ENCODE measurements around the gene SERPINB3.
"Not testable (repeated sequence)": the region's sequence is repeated elsewhere in the genome, so short reads cannot be mapped to it uniquely, and the experiment has no call there.

The SERPINB3 gene

DNA sequence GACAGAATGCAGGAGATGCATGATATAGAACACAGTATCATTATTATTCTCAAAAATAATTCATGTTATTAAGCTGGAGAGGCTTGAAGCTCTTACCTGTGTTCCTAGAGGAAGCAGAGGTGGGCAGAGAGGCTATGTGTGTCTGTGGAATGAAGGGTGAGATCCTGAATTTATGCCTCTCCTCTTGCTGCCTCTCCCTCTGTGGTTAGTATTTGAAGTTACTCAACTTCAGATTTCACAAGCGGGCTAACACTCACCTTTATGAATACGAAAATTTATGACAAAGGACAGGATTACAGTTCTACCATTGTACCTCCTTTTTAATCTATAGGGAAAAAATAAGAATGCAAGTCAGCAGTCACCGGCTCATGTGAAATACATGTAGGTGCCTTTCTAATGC lies at the start of gene SERPINB3:
Gene SERPINB3 (minus strand): TSS at position 144 of the 400 bp plus-strand sequence. CDS start 677 bp downstream, outside the sequence.
- not testable (repeated sequence) for DNase-seq (ENCODE audit: low read depth in 2 of 2)

DNA sequence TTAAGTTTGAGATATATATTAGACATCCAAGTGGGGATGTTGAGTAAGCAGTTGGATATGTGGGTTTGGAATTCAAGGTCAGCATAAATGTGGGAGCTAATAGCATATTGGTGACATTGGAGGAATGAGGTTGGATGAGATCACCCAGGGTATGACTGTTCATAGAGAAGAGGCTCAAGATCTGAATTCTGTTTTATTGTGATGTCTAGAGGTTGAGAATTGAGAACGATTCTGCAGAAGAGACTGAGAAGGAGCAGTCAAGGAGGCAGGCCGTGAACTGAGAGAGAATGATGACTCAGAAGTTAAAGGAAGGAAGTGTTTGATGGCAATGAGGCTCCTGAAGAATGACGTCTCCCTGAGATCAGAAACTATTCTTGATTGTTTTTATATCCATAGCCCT lies 47.0 kb upstream of the SERPINB3 start:
- no peak for DNase-seq (ENCODE audit: low read depth in 2 of 2)

GRCh38 chr18:63707816-63708215 lies 46.1 kb upstream of the SERPINB3 start:
- no peak for DNase-seq (ENCODE audit: low read depth in 2 of 2)

GRCh38 chr18:63705401-63705800 lies 43.7 kb upstream of the SERPINB3 start:
- DNase-seq (ENCODE audit: low read depth in 2 of 2) = no peak

DNA sequence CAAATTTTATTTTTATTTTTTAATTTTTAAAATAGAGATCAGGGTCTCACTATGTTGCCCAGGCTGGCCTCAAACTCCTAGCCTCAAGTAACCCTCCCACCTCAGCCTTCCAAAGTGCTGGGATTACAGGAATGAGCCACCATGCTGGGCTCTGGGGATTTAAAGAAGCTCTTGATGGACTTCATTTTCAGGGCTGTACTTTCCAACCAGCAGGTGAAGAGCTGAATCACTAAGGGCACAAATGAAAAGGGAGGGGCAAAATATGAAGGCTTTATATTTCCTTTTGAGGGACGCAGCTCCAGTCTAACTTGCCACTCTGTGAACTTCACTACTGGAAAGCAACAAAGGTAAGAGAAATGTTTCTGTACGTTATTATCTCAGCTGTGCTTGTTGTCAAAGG lies 41.0 kb upstream of the SERPINB3 start, which contains the start of gene SERPINB11:
Gene SERPINB11 (plus strand): TSS at position 301 of the 400 bp plus-strand sequence. CDS start 7,234 bp downstream, outside the sequence.
- DNase-seq (ENCODE audit: low read depth in 2 of 2) = no peak

DNA sequence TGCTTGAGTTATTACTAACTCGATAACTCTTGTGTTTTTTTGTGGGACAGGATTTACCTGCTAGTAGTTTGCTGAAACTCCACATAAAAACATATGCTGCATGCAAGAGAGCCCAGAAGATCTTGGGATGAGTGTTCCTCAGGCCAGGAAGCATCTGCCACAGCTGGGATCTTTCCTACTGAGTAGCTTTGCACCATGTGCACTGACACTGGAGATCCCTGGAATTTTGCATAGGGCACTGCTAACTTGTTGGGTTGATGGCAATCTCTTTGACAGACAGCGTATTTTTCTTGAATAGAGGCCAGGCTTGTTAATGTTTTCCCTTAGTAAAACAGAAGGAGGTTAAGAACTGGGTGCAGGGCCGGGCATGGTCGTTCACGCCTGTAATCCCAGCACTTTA lies 40.3 kb upstream of the SERPINB3 start:
- DNase-seq (ENCODE audit: low read depth in 2 of 2) = no peak

DNA sequence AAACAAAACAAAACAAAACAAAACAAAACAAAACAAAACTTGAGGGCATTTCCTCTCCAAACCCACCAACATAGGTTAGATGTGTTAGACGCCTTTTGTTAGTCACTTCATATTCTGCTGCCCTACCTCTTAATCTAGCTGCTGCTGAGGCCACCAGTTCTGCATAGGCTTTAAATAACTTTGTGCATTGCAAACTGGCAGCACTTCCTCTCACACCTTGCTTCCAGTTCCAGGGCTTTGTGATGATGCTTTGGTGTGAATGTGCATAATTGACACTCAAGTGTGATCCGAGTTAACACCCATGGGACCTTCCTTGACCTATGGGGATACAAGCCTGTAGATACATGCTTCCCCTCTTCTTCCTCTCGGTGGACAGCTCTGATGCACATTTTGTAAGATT lies 38.8 kb upstream of the SERPINB3 start:
- no peak for DNase-seq (ENCODE audit: low read depth in 2 of 2)

DNA sequence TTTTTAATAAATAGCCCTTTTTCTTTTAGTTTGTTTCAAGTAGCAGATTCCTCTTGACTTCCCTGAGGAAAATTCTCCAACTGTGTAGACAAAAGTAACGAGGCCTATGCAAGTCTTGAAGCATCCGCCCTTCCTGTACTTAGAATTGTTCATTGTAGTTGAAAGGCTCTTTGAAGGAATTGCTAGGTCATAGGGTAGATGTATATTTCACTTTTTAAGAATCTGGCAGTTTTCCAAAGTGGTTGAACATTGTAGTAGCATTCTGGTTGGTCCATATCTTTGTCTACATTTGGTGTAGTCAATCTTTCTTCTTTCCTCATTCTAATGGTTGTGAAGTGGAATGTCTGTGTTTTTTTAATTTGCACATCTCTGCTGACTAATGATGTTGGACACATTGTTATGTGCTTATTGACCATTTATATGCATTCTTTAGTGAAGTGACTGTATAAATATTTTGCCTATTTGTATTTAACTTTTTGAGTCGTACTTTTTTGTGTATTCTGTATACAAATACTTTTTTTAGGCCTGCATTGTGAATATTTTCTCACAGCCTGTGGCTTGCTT lies 35.5 kb upstream of the SERPINB3 start:
- DNase-seq (ENCODE audit: low read depth in 2 of 2) = no peak

DNA sequence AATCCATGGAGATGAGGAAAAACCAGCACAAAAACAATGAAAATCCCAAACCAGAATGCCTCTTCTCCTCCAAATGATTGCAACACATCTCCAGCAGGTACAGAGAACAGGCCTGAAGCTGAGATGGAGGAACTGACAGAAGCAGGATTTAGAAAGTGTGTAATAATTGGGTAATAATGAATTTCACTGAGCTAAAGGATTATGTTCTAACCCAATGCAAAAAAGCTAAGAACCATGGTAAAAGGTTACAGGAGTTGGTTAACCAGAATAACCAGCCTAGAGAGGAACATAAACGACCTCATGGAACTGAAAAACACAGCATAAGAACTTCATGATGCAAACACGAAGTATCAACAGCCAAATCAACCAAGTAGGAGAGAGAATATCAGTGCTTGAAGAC lies 27.4 kb upstream of the SERPINB3 start:
- no peak for DNase-seq (ENCODE audit: low read depth in 2 of 2)

DNA sequence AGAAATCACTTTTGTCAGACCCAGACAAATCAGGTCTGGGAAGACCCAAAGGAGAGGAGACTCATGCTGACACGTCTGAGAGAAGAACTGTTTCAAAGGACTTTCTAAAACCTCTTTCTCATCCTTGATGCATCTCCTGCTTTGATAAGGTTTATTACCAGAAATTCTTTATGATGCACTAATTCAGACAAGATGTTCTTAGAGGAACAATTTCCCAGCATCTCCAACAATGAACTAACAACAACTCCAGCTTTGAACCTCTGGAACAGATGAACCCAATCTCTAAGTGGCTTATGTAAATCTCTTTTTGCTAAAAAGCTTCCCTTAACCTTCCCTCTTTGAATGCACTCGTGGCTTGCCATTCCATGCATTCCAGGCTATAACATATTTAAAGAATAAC lies 25.2 kb upstream of the SERPINB3 start:
- DNase-seq (ENCODE audit: low read depth in 2 of 2) = no peak

DNA sequence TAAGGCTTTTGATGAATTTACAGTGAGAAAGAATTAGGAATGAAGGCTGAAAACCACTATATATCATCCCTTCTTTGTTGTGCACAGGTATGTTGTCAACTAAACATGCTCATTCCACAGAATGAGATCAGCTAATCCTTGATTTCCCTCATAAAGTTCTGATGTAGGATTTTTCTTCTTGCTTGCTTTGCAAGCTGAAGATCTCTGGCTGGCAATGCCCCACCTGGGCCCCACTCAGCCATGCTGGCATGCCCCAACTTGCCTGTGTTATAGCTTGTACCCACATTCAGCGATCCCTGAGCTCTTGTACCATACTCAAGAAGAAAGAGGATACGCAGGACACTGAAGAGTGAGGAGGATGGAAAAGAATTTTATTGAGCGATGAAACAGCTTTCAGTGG lies 23.0 kb upstream of the SERPINB3 start:
- DNase-seq (ENCODE audit: low read depth in 2 of 2) = no peak

- no peak for DNase-seq (ENCODE audit: low read depth in 2 of 2)
Observed at GRCh38 chr18:63683890-63684289, 22.2 kb upstream of the SERPINB3 start.

- no peak for DNase-seq (ENCODE audit: low read depth in 2 of 2)
Observed at GRCh38 chr18:63683152-63683551, 21.5 kb upstream of the SERPINB3 start.

GRCh38 chr18:63681449-63682340 lies 20.0 kb upstream of the SERPINB3 start:
- DNase-seq (ENCODE audit: low read depth in 2 of 2) = no peak

DNA sequence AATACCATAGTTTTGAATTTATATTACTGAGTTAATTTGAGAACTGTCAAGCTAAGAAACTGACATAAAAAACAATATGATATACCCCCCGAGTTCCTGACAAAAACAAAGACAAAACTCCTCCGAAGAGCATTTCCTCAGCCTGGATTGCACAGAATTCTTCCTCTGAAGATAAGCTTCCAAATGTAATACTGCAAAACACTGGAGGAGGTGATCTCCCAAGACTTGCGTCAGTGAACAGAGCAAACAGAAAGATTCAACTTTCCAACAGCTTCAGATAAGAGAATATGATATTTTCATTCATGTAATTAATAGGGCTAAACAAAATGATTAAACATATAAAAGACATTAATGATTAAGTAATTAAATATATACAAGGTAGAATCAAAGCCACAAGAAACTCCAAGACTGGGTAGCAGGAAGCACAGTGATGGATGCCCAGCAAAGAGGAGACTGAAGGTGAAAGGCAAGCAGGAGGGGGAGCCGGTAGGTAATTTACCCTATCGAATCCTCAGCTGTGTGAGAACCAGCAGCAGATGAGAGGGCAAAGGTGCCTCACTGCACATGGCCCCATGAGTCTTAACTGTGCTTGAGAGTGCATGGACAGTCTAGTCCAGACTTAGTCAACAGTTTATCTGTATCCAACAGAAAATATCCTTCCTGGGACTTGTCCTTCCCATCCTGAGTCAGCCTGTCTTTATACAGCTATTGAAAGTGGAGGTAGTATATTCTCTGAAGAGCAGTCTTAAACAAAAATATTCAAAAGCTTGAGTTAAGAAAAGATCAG lies 18.3 kb upstream of the SERPINB3 start:
- DNase-seq (ENCODE audit: low read depth in 2 of 2) = no peak

GRCh38 chr18:63677500-63678225 lies 16.0 kb upstream of the SERPINB3 start:
- DNase-seq (ENCODE audit: low read depth in 2 of 2) = no peak

DNA sequence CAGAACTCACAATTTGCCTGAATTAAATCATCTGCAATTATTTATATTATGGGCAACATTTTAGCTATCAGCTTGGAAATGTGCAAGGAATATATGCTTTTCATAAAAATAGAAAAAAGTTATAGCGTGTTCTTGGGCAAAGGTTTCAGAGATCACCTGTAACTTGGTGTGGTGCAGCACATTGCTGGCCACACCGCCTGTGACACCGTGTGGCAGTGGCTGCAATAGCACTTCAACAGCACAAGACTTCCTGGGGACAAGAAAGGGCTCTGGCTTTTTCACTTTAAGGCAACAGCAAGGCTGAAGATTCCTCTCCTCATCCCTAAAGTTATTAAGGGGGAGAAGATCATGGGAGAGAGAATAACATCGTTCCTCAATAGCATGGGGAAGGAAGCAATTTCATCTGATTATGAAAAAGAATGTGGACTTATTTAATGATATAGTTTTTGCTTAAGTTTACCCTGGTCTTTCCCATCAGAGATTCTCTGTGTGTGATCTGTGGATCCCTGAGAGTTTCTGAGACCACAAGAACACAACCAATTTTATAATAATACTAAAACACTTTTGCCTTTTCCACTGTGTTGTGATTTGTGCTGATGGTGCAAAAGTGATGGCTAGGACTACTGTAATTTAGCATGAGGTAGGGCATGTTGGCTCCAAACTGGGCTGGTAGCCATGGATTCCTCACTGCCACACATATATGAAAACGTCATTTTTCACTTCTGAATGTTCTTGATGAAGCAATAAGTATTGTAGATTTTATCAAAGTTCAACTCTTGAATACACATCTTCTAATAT lies 15.0 kb upstream of the SERPINB3 start:
- DNase-seq (ENCODE audit: low read depth in 2 of 2) = no peak

DNA sequence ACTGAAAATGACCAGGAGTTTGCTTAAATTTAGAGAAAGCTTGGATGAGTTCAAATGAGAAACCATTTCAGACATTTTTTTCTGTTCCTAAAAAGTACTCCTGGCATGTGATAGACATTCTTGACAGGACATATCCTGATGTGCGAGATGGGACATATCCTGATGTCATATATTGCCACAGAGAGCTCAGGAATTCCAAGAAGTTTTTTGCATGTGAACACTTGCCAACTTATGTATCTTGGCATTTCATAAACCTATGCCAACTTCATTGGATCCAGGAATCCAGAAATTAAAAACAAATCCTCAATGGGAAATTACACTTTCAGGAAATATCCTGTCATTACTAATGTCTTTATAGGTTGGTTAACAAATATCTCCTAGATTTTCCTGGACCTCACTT lies 2.9 kb upstream of the SERPINB3 start:
- DNase-seq (ENCODE audit: low read depth in 2 of 2) = no peak

- not testable (repeated sequence) for DNase-seq (ENCODE audit: low read depth in 2 of 2)
Observed at GRCh38 chr18:63658920-63659319, 2.8 kb downstream of the SERPINB3 start.

- DNase-seq (ENCODE audit: low read depth in 2 of 2) = not testable (repeated sequence)
Observed at GRCh38 chr18:63650271-63650670, 11.4 kb downstream of the SERPINB3 start.

DNA sequence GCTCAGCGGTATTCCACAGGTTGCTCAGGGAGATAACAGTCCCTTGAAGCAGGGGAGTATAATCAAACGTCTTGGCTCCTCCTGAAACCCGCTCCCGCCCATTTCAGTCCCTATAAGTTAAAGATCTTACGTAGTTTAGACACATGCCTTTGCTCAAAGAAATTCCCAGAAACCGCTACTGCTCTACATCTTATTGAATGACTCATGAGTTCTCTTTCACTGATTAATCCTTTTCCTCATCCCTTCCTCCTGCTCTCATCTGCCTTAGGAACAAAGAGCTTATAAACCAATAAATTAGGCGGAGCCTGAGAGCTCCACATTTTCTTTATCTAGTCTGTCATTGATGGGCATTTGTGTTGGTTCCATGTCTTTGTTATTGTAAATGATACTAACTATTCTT lies 13.5 kb downstream of the SERPINB3 start:
- DNase-seq (ENCODE audit: low read depth in 2 of 2) = no peak
